ENCODE measurements around the gene EXOC2. TPM values are rescaled to one million over a fixed set of nuclear protein-coding genes. Genes with fewer than 3 reads are reported as not detected.
A peak's percentile ranks its signal among the peaks of the same experiment; 100 is the strongest.

Gene EXOC2, protein sequence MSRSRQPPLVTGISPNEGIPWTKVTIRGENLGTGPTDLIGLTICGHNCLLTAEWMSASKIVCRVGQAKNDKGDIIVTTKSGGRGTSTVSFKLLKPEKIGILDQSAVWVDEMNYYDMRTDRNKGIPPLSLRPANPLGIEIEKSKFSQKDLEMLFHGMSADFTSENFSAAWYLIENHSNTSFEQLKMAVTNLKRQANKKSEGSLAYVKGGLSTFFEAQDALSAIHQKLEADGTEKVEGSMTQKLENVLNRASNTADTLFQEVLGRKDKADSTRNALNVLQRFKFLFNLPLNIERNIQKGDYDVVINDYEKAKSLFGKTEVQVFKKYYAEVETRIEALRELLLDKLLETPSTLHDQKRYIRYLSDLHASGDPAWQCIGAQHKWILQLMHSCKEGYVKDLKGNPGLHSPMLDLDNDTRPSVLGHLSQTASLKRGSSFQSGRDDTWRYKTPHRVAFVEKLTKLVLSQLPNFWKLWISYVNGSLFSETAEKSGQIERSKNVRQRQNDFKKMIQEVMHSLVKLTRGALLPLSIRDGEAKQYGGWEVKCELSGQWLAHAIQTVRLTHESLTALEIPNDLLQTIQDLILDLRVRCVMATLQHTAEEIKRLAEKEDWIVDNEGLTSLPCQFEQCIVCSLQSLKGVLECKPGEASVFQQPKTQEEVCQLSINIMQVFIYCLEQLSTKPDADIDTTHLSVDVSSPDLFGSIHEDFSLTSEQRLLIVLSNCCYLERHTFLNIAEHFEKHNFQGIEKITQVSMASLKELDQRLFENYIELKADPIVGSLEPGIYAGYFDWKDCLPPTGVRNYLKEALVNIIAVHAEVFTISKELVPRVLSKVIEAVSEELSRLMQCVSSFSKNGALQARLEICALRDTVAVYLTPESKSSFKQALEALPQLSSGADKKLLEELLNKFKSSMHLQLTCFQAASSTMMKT
- 29.9 and 30.1 TPM in 2 replicates for total RNA-seq
- long read RNA-seq, full-length matches to known transcripts = 85 of 173 reads
- long read RNA-seq, partial matches to known transcripts = 40 of 173 reads
- long read RNA-seq, other reads (novel, unspliced or antisense) = 48 of 173 reads

DNA sequence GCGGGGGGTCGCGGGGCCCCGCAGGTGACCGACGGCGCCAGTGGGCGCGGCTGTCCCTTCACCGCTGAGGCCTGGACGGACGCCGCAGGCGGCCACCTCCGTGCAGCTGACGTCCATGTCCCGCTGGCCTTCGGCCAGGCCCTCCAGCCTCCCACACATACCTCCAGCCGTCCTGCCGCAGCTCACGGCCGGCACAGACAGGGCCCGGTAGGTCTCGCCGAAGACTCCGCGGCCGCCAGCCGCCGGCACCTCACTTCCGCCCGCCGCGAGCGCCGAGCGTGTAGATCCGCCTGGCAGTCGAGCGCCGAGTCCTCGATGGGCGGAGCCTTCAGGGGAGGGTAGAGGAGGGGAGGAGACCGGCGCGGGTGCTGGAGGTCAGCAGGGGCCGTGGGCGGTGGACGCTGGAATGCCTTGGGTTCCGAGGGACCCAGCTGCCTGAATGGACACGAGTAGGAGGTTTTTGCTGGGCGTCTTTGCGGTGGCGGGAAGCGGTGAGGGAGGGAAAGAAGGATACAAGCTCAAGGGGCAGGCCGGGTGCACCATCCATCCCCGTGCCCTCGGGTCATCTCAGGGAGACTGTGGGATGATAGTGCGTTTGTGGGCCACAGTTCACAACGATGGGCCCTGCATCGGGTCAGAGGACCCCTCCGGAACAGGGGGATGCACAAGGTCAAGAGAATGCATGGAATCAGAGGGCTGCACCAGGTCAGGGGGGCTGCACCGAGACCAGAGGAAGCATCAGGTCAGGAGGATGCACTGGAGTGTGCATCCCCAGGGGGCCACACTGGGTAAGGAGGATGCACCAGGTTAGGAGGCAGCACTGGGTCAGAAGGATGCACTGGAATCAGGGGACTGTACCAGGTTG is at the start of gene EXOC2:
EXOC2 (minus strand) TSS at position 282 of the 865 bp plus-strand sequence. CDS start 55,321 bp downstream, outside the sequence.
- DNase-seq (ENCODE audit: extremely low spot score, unreplicated experiment) = peak; percentile 94
- TF ChIP-seq, protein P1, sequence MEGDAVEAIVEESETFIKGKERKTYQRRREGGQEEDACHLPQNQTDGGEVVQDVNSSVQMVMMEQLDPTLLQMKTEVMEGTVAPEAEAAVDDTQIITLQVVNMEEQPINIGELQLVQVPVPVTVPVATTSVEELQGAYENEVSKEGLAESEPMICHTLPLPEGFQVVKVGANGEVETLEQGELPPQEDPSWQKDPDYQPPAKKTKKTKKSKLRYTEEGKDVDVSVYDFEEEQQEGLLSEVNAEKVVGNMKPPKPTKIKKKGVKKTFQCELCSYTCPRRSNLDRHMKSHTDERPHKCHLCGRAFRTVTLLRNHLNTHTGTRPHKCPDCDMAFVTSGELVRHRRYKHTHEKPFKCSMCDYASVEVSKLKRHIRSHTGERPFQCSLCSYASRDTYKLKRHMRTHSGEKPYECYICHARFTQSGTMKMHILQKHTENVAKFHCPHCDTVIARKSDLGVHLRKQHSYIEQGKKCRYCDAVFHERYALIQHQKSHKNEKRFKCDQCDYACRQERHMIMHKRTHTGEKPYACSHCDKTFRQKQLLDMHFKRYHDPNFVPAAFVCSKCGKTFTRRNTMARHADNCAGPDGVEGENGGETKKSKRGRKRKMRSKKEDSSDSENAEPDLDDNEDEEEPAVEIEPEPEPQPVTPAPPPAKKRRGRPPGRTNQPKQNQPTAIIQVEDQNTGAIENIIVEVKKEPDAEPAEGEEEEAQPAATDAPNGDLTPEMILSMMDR (IDR thresholded peaks at IDR 0.05) = no peak
- peaks cover 2% of the 10 kb centered on the region for H3K36me3 Mint-ChIP-seq (ENCODE audit: unreplicated experiment)
- peaks cover 32% of the 10 kb centered on the region for H3K4me1 Mint-ChIP-seq (ENCODE audit: unreplicated experiment)
- H3K4me3 Mint-ChIP-seq (ENCODE audit: unreplicated experiment) = peak within 1 kb of the TSS; percentile 98
- H3K27me3 Mint-ChIP-seq (ENCODE audit: unreplicated experiment) = no peaks in the 10 kb centered on the region
- peak within 1 kb of the TSS; percentile 88 for H3K27ac Mint-ChIP-seq (ENCODE audit: unreplicated experiment)
- H3K9me3 Mint-ChIP-seq (ENCODE audit: unreplicated experiment) = no peaks in the 10 kb centered on the region

DNA sequence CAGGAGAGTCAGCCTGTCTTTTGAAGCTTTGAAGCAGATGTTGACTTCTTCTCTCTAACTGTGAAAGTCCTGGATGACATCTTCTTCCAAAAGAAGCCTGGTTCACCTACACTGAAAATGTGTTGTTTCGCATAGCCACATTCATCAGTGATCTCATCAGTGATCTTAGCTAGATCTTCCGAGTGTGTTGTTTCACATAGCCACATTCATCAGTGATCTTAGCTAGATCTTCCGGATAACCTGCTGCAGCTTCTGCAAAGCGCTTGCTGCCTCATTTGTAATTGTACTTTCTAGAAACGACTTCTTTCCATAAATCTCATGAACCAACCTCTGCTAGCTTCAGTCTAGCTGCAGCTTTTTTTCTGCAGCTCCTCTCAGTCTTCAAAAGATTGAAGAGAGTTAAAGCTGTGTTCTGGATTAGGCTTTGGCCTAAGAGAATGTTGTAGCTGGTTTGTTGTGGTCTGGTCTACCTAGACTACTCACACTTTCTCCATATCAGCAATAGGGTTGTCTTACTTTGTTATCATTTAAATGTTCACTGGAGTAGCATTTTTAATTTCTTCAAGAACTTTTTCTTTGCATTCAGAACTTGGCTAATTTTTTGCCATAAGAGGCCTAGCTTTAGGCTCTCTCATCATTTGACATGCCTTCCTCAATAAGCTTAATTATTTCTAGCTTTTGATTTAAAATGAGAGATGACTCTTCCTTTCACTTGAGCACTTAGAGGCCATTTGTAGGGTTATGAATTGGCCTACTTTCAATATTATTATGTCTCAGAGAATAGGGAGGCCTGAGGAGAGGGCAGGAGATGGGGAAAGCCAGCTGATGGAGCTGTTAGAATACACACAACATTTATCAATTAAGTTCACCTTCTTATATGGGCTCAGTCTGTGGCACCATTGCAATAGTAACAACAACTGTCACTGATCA is 48.7 kb upstream of the EXOC2 start:
- H3K27me3 Mint-ChIP-seq (ENCODE audit: unreplicated experiment) = peaks cover 19% of the 10 kb centered on the region
- H3K36me3 Mint-ChIP-seq (ENCODE audit: unreplicated experiment) = peaks cover 1% of the 10 kb centered on the region
- H3K4me1 Mint-ChIP-seq (ENCODE audit: unreplicated experiment) = no peaks in the 10 kb centered on the region

DNA sequence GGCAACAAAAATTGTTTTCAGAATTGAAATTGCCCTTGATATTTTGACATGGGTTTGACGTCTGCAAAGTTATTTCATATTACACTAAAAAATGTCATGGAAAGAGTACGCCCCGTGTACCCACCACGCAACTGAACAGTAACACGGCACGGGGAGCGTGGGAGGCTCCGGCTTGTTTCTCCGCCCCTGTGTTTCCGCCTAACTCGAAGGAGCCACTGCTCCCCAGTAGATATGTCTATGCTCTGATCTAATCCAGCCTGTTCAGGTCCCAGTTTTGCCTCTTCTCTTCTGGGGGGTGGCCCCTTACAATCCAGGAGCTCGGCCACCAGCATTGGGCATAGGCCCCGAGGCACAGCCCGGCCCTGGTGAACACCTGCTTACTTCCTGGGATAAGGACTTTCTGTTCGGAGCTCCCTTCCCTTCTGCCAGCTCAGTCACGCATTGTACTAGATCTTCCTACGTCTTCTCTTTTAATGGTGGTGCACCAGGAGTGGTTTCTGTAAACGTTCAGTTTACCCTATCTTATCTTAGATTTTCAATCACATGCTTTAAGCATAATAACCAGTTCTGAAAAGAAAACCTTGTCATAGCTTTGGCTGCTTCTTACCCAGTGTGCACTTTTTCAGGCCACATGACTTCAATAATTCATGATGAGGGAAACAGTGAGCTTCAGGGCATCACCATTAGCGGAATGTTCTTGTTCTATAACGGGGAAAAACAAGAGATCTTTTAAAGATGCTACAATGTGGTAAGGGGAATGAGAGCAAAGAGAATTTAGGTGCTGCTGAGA is 43.9 kb upstream of the EXOC2 start:
- TF ChIP-seq, protein P1 (IDR thresholded peaks at IDR 0.05) = no peak
- Mint-ChIP-seq H3K36me3 (ENCODE audit: unreplicated experiment) (peaks cover 1% of the 10 kb centered on the region), H3K4me3 (ENCODE audit: unreplicated experiment) (no peak overlapping the region), H3K9me3 (ENCODE audit: unreplicated experiment) (no peaks in the 10 kb centered on the region), H3K27ac (ENCODE audit: unreplicated experiment) (no peak overlapping the region), H3K27me3 (ENCODE audit: unreplicated experiment) (peaks cover 27% of the 10 kb centered on the region), H3K4me1 (ENCODE audit: unreplicated experiment) (no peaks in the 10 kb centered on the region)
- no peak for DNase-seq (ENCODE audit: extremely low spot score, unreplicated experiment)

More for the DNA sequence above, 48.7 kb upstream of the EXOC2 start:
- Mint-ChIP-seq H3K9me3 (ENCODE audit: unreplicated experiment) (no peaks in the 10 kb centered on the region), H3K4me3 (ENCODE audit: unreplicated experiment) (no peak overlapping the region), H3K27ac (ENCODE audit: unreplicated experiment) (no peak overlapping the region)
- DNase-seq (ENCODE audit: extremely low spot score, unreplicated experiment) = no peak
- TF ChIP-seq, protein P1 (IDR thresholded peaks at IDR 0.05) = no peak

Data from osteocyte (in vitro differentiated cells).